IMR-90 (cell line): ENCODE results near the gene CNNM3. TPM values are rescaled to one million over a fixed set of nuclear protein-coding genes. Genes with fewer than 3 reads are reported as not detected.

Source experiments
- ATAC-seq: fragments of 200-7000 bp; cut with Tn5 transposase; 2 replicates; pipeline ENCODE4 v1.9.1; 2020; ENCODE audit warnings: low read depth, mild to moderate bottlenecking, moderate library complexity
- BruUV-seq: library from RNA; stranded (reverse); fragments of 400-500 nt; replicated peaks from 2 replicates; lab custom pipeline; 2021; lab: Mats Ljungman, UMichigan
- CTCF ChIA-PET: fragments of 300-600 bp; formaldehyde crosslinking; extraction: SDS; loops from one replicate; lab custom pipeline; 2021; ENCODE audit warnings: antibody characterized with exemption; lab: Yijun Ruan, JAX
- POLR2A ChIA-PET: fragments of 300-600 bp; sonication (Branson Sonifier 250); formaldehyde crosslinking; loops from one replicate; lab custom pipeline; 2022; ENCODE audit warnings: antibody characterized with exemption; ENCODE audit not compliant: unreplicated experiment; lab: Charles Lee
- DNase-seq: peaks from one replicate; pipeline ENCODE4 v3.0.0; 2013
- H2AFZ ChIP-seq: replicated peaks from 2 replicates; pipeline ENCODE3; 2013; ENCODE audit warnings: low read length, mild to moderate bottlenecking; ENCODE audit not compliant: poor library complexity
- H2AK5ac ChIP-seq: 2 replicates; pipeline ENCODE4 v1.6.1; 2013; ENCODE audit warnings: low read depth, low read length, inconsistent platforms
- H2AK9ac ChIP-seq: replicated peaks from 2 replicates; pipeline ENCODE3; 2013; ENCODE audit warnings: mild to moderate bottlenecking, low read depth, low read length, moderate library complexity; ENCODE audit not compliant: poor library complexity
- H2BK120ac ChIP-seq: 2 replicates; pipeline ENCODE4 v1.6.1; 2013; ENCODE audit warnings: low read depth, low read length, inconsistent platforms
- H2BK15ac ChIP-seq: 3 replicates; pipeline ENCODE4 v1.6.1; 2013; ENCODE audit warnings: low read depth, low read length, inconsistent platforms
- H2BK20ac ChIP-seq: 2 replicates; pipeline ENCODE4 v1.6.1; 2013; ENCODE audit warnings: low read depth, mild to moderate bottlenecking, inconsistent platforms, low read length, moderate library complexity
- H2BK5ac ChIP-seq: 2 replicates; pipeline ENCODE4 v1.6.1; 2013; ENCODE audit warnings: mild to moderate bottlenecking, low read depth, low read length, inconsistent platforms; ENCODE audit not compliant: poor library complexity, severe bottlenecking
- H3K14ac ChIP-seq: replicated peaks from 2 replicates; pipeline ENCODE4 v1.6.1; 2013; ENCODE audit warnings: low read depth, low read length, inconsistent platforms
- H3K18ac ChIP-seq: 2 replicates; pipeline ENCODE4 v1.6.1; 2013; ENCODE audit warnings: low read depth, low read length, control low read depth
- H3K23ac ChIP-seq: 2 replicates; pipeline ENCODE4 v1.6.1; 2013; ENCODE audit warnings: low read depth, low read length, inconsistent platforms
- H3K27ac ChIP-seq: 2 replicates; pipeline ENCODE4 v1.5.1; 2013; ENCODE audit warnings: mild to moderate bottlenecking, control low read depth, low read length; ENCODE audit not compliant: insufficient read depth
- H3K27me3 ChIP-seq: 2 replicates; pipeline ENCODE4 v1.6.1; 2013; ENCODE audit warnings: low read length; ENCODE audit not compliant: control insufficient read depth, insufficient read depth
- H3K36me3 ChIP-seq: 2 replicates; pipeline ENCODE4 v1.6.1; 2013; ENCODE audit warnings: low read length, mixed read lengths; ENCODE audit not compliant: control insufficient read depth, insufficient read depth
- H3K4ac ChIP-seq: 2 replicates; pipeline ENCODE4 v1.6.1; 2013; ENCODE audit warnings: low read depth, low read length, inconsistent platforms
- H3K4me1 ChIP-seq: 2 replicates; pipeline ENCODE4 v1.6.1; 2013; ENCODE audit warnings: low read length, mixed read lengths; ENCODE audit not compliant: control insufficient read depth, insufficient read depth
- H3K4me2 ChIP-seq: 2 replicates; pipeline ENCODE4 v1.6.1; 2013; ENCODE audit warnings: low read depth, mild to moderate bottlenecking, control low read depth, low read length, moderate library complexity
- H3K4me3 ChIP-seq: 2 replicates; pipeline ENCODE4 v1.5.1; 2013; ENCODE audit warnings: low read depth, mild to moderate bottlenecking, control low read depth, low read length, moderate library complexity; ENCODE audit not compliant: insufficient read depth
- H3K56ac ChIP-seq: 2 replicates; pipeline ENCODE4 v1.6.1; 2013; ENCODE audit warnings: low read length, inconsistent platforms; ENCODE audit not compliant: insufficient read depth; ENCODE audit errors: extremely low read depth
- H3K79me1 ChIP-seq, 2 experiments: 2 replicates each; pipeline ENCODE4 v1.6.1; 2013; ENCODE audit warnings: low read length in 2 of 2, inconsistent platforms in 1 of 2, low read depth in 1 of 2
- H3K9ac ChIP-seq: 2 replicates; pipeline ENCODE4 v1.6.1; 2013; ENCODE audit warnings: low read depth, low read length, control low read depth
- H3K9me1 ChIP-seq: 2 replicates; pipeline ENCODE4 v1.6.1; 2013; ENCODE audit warnings: low read length, inconsistent platforms; ENCODE audit not compliant: insufficient read depth
- H3K9me3 ChIP-seq: 2 replicates; pipeline ENCODE4 v1.6.1; 2013; ENCODE audit warnings: low read length; ENCODE audit not compliant: control insufficient read depth, insufficient read depth
- H4K20me1 ChIP-seq: 2 replicates; pipeline ENCODE4 v1.6.1; 2013; ENCODE audit warnings: low read length, inconsistent platforms; ENCODE audit not compliant: insufficient read depth
- H4K5ac ChIP-seq: 2 replicates; pipeline ENCODE4 v1.6.1; 2013; ENCODE audit warnings: mild to moderate bottlenecking, low read depth, low read length, control low read depth
- H4K8ac ChIP-seq, 2 experiments: 2 replicates each; pipeline ENCODE4 v1.6.1; 2013; ENCODE audit warnings: low read depth in 2 of 2, low read length in 2 of 2, control low read depth in 1 of 2, inconsistent platforms in 1 of 2
- H4K91ac ChIP-seq: 2 replicates; pipeline ENCODE4 v1.6.1; 2013; ENCODE audit warnings: low read depth, low read length, inconsistent platforms; ENCODE audit not compliant: insufficient read depth
- NFE2L2 ChIP-seq: fragments of 150-350 bp; IDR thresholded peaks from 2 replicates; pipeline ENCODE4 v1.6.1; 2016; ENCODE audit warnings: low read depth, mild to moderate bottlenecking, low read length
- WGBS, 2 experiments: methylation state at CpG; one replicate each; pipeline versions ENCODE4 v1.1.5 to v1.1.7; 2013; ENCODE audit warnings: missing lambda C conversion rate in 2 of 2; ENCODE audit not compliant: insufficient read length in 1 of 2; ENCODE audit errors: extremely low coverage in 2 of 2; 5-methylcytosine and 5-hydroxymethylcytosine counted together
- dilution Hi-C: fragments of 300-500 bp; cut with HindIII; formaldehyde crosslinking; loops from one replicate; pipeline ENCODE4 v1.14.3; 2018; ENCODE audit warnings: low sequenced_read_pairs; ENCODE audit not compliant: unreplicated experiment
- in situ Hi-C: fragments of 300-500 bp; cut with MboI; formaldehyde crosslinking; loops from 3 replicates; pipeline ENCODE4 v1.14.3; 2019; ENCODE audit warnings: low sequenced_read_pairs, inconsistent platforms, mixed read lengths
- intact Hi-C: fragments of 100-400 bp; cut with micrococcal nuclease; formaldehyde crosslinking; loops from 2 replicates; pipeline ENCODE4 v1.10.0; 2022
- polyA plus RNA-seq, 3 experiments: library from polyadenylated mRNA; depleted of rRNA; stranded (reverse); fragments of >200 nt; gene quantifications; 2 replicates each; pipeline ENCODE4 v1.2.3, GENCODE V29; 2012; ENCODE audit warnings: low replicate concordance in 1 of 3
- total RNA-seq: library from RNA; depleted of rRNA; stranded (reverse); fragments of >200 nt; gene quantifications from 2 replicates; pipeline ENCODE4 v1.2.3, GENCODE V29; 2012

The CNNM3 gene
- total and polyA plus RNA-seq, 2 of the 4 experiments (the other 2 are of a cell fraction) = 2.3 to 6.1 TPM

DNA sequence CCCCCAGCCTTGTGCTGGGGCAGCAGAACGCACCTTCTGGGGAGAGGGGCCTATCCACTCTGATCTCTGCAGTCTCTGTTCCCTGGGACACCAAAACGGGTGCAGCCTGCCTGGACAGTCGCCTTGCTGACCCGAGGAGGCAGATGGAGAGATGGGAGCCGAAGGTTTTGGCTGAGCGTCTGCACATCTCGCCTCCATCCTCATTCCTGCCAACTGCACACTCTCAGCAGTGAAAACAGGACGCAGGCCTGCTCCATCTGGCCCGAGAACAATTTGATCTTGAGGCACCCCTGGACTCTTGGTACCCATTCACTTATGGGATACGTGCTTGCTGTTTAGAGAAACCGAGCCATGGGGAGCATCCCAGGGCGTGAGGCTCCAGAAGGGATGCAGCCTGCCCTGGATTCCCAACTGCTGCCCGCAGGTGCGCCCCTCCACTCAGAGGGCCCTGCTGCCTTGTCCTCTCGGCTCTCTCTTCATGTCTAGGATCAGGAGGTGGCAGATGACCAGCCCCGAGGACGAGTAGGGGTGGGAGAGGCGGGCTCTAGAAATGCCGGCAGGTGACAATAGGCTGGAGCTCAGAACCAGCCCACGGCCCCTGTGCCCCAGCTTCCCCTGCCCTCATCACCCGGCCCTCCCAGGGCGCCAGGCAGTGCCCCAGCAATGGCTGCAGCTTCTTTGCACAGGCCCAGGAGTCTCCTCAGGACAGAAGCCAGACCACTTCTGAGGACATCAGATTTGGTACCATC lies 62.9 kb downstream of the CNNM3 start:
- BruUV-seq = no TSS peak
- no peak overlapping the region for H2BK5ac ChIP-seq

More for the DNA sequence above, 62.9 kb downstream of the CNNM3 start:
- Histone ChIP-seq H2AFZ (no peak overlapping the region), H3K14ac (no peak overlapping the region), H3K18ac (no peak overlapping the region), H2AK5ac (no peak overlapping the region), H2BK20ac (no peak overlapping the region), H3K56ac (no peak overlapping the region), H3K36me3 (no peaks in the 10 kb centered on the region), H3K4me2 (no peak overlapping the region), H3K9me3 (no peaks in the 10 kb centered on the region), H3K23ac (no peak overlapping the region), H3K9ac (no peak overlapping the region), H3K4ac (no peak overlapping the region), H4K5ac (no peak overlapping the region), H4K91ac (no peak overlapping the region), H2AK9ac (peak overlapping the region; percentile 72), H4K8ac (no peak overlapping the region), H2BK120ac (no peak overlapping the region), H3K79me1 (no peaks in the 10 kb centered on the region), H3K4me3 (no peak overlapping the region), H3K27me3 (peaks cover 17% of the 10 kb centered on the region; the same call in 1 of the 2 replicates), H3K4me1 (peaks cover 9% of the 10 kb centered on the region), H4K20me1 (no peaks in the 10 kb centered on the region), H2BK15ac (no peak overlapping the region), H3K9me1 (no peaks in the 10 kb centered on the region), H3K27ac (no peak overlapping the region)
- POLR2A ChIA-PET = no interaction called here
- DNase-seq (no peak), ATAC-seq (no peak)
- in situ Hi-C loops (no loop called here), dilution Hi-C loops (no loop called here), intact Hi-C loops (no loop called here)
- WGBS, 2 experiments = 73% methylated on average over 3 of the region's 22 CpGs; no CpG with 5 or more reads in 1 of the 2 experiments
- no peak for TF ChIP-seq NFE2L2
- CTCF ChIA-PET = no interaction called here
